WTC11 (cell line): ENCODE measurements around the gene OIP5.

ENCODE experiments used
- ATF3 ChIP-seq: sonication (generic); formaldehyde crosslinking; conservative IDR thresholded peaks from 2 replicates; pipeline ENCODE4 v1.8.1; 2022; ENCODE audit warnings: mild to moderate bottlenecking, missing genetic modification reagents
- FOXJ3 ChIP-seq: sonication (generic); formaldehyde crosslinking; IDR thresholded peaks from 2 replicates; pipeline ENCODE4 v1.9.0; 2021; ENCODE audit warnings: missing genetic modification reagents, mild to moderate bottlenecking, borderline replicate concordance
- MAX ChIP-seq: sonication (generic); formaldehyde crosslinking; IDR thresholded peaks from 2 replicates; pipeline ENCODE4 v1.8.0; 2022; ENCODE audit warnings: mild to moderate bottlenecking, missing genetic modification reagents
- MLX ChIP-seq: sonication (generic); formaldehyde crosslinking; IDR thresholded peaks from 2 replicates; pipeline ENCODE4 v1.8.1; 2023; ENCODE audit warnings: mild to moderate bottlenecking, missing genetic modification reagents, moderate library complexity
- NFE2L1 ChIP-seq: sonication (generic); formaldehyde crosslinking; IDR thresholded peaks from 2 replicates; pipeline ENCODE4 v1.8.1; 2023; ENCODE audit warnings: missing genetic modification reagents
- SP1 ChIP-seq: sonication (generic); formaldehyde crosslinking; conservative IDR thresholded peaks from 2 replicates; pipeline ENCODE4 v1.8.1; 2022; ENCODE audit warnings: missing genetic modification reagents
- ZNF121 ChIP-seq: sonication (generic); formaldehyde crosslinking; IDR thresholded peaks from 2 replicates; pipeline ENCODE4 v1.8.0; 2023; ENCODE audit warnings: missing genetic modification reagents
- TF ChIP-seq, protein P1 (sequence below): fragments of 200-600 bp; IDR thresholded peaks from 2 replicates; pipeline ENCODE4 v1.8.0; 2022; ENCODE audit warnings: antibody characterized with exemption
- TF ChIP-seq, protein P2 (sequence below): sonication (generic); formaldehyde crosslinking; IDR thresholded peaks from 2 replicates; pipeline ENCODE4 v1.8.0; 2023; ENCODE audit warnings: missing genetic modification reagents

DNA sequence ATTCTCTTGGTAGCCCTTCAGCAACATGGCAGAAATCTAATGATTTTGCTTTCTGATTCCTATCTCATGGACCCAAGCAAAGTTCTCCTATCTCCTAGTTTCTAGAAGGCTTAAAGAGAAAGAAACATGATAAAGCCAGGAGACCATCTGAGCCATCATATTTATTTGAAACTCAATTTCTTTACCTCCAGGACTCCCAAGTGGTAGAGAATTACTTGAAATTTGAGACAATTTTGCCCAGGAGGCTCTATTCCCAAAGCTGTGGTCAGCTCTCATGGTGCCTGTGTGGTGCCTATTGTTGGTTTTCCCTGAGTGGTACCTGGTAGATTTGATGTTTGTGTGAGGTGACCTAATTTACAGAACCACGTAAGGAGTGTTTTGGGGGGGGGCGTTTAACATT is 62.5 kb downstream of the OIP5 start:
- TF ChIP-seq, protein P1, sequence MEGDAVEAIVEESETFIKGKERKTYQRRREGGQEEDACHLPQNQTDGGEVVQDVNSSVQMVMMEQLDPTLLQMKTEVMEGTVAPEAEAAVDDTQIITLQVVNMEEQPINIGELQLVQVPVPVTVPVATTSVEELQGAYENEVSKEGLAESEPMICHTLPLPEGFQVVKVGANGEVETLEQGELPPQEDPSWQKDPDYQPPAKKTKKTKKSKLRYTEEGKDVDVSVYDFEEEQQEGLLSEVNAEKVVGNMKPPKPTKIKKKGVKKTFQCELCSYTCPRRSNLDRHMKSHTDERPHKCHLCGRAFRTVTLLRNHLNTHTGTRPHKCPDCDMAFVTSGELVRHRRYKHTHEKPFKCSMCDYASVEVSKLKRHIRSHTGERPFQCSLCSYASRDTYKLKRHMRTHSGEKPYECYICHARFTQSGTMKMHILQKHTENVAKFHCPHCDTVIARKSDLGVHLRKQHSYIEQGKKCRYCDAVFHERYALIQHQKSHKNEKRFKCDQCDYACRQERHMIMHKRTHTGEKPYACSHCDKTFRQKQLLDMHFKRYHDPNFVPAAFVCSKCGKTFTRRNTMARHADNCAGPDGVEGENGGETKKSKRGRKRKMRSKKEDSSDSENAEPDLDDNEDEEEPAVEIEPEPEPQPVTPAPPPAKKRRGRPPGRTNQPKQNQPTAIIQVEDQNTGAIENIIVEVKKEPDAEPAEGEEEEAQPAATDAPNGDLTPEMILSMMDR: no peak
- TF ChIP-seq, protein P2, sequence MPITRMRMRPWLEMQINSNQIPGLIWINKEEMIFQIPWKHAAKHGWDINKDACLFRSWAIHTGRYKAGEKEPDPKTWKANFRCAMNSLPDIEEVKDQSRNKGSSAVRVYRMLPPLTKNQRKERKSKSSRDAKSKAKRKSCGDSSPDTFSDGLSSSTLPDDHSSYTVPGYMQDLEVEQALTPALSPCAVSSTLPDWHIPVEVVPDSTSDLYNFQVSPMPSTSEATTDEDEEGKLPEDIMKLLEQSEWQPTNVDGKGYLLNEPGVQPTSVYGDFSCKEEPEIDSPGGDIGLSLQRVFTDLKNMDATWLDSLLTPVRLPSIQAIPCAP (CRISPR knock-in tag): no peak
- TF ChIP-seq SP1 (no peak), NFE2L1 (CRISPR knock-in tag) (no peak), FOXJ3 (CRISPR knock-in tag) (no peak), MAX (CRISPR knock-in tag) (no peak), MLX (CRISPR knock-in tag) (no peak), ATF3 (CRISPR knock-in tag) (no peak), ZNF121 (CRISPR knock-in tag) (no peak)
